Measurements from ENCODE around the gene ANKRD30B. TPM values are rescaled to one million over a fixed set of nuclear protein-coding genes. Genes with fewer than 3 reads are reported as not detected.
"Not testable (repeated sequence)": the region's sequence is repeated elsewhere in the genome, so short reads cannot be mapped to it uniquely, and the experiment has no call there.

ANKRD30B gene
- total RNA-seq, 2 donors from 2014 or later: 0.32 TPM; not detected in 1

DNA sequence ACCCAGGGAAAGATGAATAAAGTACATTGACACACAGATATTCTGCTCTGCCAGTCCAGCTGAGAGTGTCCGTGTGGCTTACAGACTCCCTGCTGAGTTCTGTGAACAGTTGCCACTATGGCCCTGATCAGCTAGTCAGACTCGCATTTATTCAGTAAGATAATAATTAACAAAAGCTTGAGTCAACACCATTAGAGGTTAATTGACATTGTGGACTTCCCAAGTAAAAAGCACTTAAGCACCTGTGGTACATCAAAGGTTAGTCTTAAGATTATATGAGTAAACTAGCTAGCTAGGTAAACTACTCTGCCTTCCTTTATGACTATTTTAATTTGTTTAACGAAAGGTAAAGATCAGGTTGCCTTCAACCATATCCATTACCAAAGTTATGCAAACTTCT lies 33.7 kb downstream of the ANKRD30B start:
- Histone ChIP-seq H3K36me3 (no peaks in the 10 kb centered on the region), H3K4me3 (no peak overlapping the region), H3K27me3 (no peaks in the 10 kb centered on the region), H3K4me1 (no peaks in the 10 kb centered on the region), H3K9ac (ENCODE audit: low read depth in 2 of 2, low read length in 2 of 2) (no peak overlapping the region), H3K9me3 (no peaks in the 10 kb centered on the region), H3K27ac (no peak overlapping the region)
- TF ChIP-seq, protein P1, sequence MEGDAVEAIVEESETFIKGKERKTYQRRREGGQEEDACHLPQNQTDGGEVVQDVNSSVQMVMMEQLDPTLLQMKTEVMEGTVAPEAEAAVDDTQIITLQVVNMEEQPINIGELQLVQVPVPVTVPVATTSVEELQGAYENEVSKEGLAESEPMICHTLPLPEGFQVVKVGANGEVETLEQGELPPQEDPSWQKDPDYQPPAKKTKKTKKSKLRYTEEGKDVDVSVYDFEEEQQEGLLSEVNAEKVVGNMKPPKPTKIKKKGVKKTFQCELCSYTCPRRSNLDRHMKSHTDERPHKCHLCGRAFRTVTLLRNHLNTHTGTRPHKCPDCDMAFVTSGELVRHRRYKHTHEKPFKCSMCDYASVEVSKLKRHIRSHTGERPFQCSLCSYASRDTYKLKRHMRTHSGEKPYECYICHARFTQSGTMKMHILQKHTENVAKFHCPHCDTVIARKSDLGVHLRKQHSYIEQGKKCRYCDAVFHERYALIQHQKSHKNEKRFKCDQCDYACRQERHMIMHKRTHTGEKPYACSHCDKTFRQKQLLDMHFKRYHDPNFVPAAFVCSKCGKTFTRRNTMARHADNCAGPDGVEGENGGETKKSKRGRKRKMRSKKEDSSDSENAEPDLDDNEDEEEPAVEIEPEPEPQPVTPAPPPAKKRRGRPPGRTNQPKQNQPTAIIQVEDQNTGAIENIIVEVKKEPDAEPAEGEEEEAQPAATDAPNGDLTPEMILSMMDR (IDR thresholded peaks at IDR 0.05): no peak
- DNase-seq: no peak
- intact Hi-C loops (cut with DNase I): no loop called here

DNA sequence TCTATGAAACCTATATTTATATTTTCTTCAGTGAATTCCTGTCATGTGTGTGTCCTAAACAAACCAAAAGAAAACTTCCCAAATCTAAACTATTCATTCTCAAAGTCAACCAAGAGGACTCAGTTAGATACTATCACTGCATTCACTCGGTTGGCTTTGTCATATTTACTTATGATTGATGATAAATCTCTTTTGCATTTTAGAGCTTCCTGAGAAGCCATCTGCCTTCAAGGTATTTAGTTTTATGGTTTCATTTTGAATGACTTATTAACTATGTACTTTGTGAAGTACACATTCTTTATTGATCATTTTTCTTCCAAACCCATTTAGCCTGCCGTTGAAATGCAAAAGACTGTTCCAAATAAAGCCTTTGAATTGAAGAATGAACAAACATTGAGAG lies 36.2 kb downstream of the ANKRD30B start:
- H3K27me3 ChIP-seq: no peaks in the 10 kb centered on the region
- H3K27ac ChIP-seq: no peak overlapping the region
- DNase-seq: no peak
- H3K36me3 ChIP-seq: no peaks in the 10 kb centered on the region
- H3K4me3 ChIP-seq: no peak overlapping the region
- H3K9ac ChIP-seq (ENCODE audit: low read depth in 2 of 2, low read length in 2 of 2): no peak overlapping the region
- H3K4me1 ChIP-seq: no peaks in the 10 kb centered on the region
- H3K9me3 ChIP-seq: no peaks in the 10 kb centered on the region
- intact Hi-C loops (cut with DNase I): no loop called here
- TF ChIP-seq, protein P1 (IDR thresholded peaks at IDR 0.05): no peak

DNA sequence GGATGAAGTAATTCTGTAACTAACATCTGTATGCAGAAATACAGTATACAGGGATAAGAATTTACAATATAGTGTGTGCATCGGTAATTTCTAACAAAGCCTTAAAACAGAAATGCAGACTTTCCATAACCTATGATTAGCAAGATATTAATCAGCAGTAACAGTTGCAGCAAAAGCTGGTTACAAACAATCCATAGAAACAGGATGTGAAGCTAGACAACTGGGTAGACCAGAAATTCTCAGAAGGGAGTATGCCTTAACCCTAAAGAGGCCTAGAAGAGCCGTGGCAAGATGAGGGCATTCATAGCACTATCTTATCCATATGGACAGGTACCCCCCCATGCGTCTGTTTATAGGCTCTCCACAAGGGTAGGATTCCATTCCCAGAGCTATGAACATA lies 48.9 kb downstream of the ANKRD30B start:
- intact Hi-C loops (cut with DNase I); H3K4me1 ChIP-seq; H3K9ac ChIP-seq (ENCODE audit: low read depth in 2 of 2, low read length in 2 of 2): not testable (repeated sequence)

DNA sequence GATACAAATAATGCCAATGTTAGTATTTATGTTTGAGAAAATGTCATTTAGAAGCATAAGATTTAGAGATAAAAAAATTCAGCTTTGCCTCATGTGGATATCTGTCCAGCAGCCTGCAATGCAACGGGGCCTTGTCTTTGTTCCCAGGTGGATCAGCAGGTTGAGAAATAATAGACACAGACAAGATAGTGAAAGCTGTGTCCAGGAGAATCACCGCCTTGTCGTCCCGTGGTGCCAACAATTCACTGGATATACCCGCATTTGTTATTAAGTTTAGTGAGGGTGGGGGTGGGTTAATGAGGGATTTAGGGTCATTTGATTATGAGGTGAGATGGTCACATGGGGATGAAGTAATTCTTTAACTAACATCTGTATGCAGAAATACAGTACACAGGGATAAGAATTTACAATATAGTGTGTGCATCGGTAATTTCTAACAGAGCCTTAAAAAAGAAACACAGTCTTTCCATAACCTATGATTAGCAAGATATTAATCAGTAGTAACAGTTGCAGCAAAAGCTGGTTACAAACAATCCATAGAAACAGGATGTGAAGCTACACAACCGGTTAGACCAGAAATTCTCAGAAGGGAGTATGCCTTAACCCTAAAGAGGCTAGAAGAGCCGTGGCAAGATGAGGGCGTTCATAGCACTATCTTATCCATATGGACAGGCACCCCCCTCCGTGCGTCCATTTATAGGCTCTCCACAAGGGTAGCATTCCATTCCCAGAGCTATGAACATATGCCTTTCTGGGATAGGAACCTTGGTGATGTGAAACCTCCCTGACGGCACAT lies 50.2 kb downstream of the ANKRD30B start:
- DNase-seq; H3K9ac ChIP-seq (ENCODE audit: low read depth in 2 of 2, low read length in 2 of 2); H3K4me3 ChIP-seq; H3K9me3 ChIP-seq; H3K27me3 ChIP-seq; intact Hi-C loops (cut with DNase I); H3K27ac ChIP-seq; H3K4me1 ChIP-seq; H3K36me3 ChIP-seq: not testable (repeated sequence)

More for the DNA sequence above, 48.9 kb downstream of the ANKRD30B start:
- not testable (repeated sequence) for H3K27ac ChIP-seq, DNase-seq, H3K9me3 ChIP-seq, H3K27me3 ChIP-seq, H3K36me3 ChIP-seq, H3K4me3 ChIP-seq

DNA sequence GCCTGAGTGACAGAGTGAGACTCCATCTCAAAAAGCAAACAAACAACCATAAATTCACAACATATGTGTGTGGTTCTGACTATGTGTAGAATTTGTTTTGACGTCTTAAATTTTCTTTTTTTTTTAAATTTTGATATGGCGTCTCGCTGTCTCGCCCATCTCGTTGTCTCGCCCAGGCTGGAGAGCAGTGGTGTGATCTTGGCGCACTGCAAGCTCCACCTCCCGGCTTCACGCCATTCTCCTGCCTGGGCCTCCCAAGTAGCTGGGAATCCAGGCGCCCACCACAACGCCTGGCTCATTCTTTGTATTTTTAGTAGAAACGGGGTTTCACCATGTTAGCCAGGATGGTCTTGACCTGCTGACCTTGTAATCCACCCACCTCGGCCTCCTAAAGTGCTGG lies 63.1 kb downstream of the ANKRD30B start:
- intact Hi-C loops (cut with DNase I): not testable (repeated sequence)

DNA sequence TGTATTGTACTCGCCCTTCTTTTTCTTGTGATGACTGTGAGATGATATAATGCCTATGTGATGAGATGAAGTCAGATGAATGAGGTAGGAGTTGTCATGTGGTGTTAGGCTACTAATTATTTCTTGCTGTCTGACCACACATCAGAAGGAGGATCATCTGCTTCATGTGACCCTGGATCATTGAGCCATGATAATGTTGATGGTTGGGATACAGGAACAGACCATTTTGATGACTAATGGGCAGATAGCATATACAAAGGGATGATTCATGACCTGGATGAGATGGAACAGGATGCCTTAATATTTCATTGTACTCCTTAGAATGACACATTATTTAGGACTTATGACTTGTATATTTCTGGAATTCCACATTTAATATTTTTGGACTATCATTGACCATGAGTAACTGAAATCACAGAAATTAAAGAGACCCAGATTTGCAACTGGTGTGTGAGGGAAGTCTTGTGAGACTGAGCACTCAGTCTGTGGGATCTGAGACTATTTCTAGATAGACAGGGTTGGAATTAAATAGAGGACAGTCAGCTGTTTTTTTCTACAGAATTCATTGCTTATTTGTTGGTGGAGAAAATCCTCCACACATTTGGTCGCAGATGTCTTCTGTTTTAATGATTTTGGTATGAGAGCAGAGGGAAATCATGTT lies 79.1 kb downstream of the ANKRD30B start:
- H3K27me3 ChIP-seq; H3K36me3 ChIP-seq; DNase-seq; intact Hi-C loops (cut with DNase I); H3K4me3 ChIP-seq; H3K9me3 ChIP-seq; H3K27ac ChIP-seq; H3K4me1 ChIP-seq; H3K9ac ChIP-seq (ENCODE audit: low read depth in 2 of 2, low read length in 2 of 2): not testable (repeated sequence)

More for the DNA sequence above, 63.1 kb downstream of the ANKRD30B start:
- not testable (repeated sequence) for DNase-seq; H3K27me3 ChIP-seq; H3K27ac ChIP-seq; H3K4me3 ChIP-seq; H3K9ac ChIP-seq (ENCODE audit: low read depth in 2 of 2, low read length in 2 of 2); H3K36me3 ChIP-seq; H3K4me1 ChIP-seq; H3K9me3 ChIP-seq

DNA sequence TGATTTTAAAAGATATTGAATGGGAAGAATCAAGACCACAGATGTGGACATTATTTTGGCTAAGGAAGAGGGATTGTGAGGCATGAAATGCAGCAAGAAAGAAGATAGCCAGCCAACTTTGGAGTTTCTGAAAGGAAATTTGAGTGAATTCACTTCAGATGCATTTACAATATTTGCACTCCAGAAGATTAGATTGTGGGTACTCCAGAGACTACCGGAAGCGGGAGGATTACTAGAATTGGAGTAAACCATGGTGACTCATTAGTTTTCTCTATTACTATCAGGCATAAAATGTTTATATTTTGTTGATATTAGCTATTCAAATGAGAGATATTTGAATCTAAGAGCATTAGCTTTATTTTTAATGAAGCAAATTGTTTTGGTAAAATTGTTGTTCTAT lies 93.6 kb downstream of the ANKRD30B start:
- H3K9me3 ChIP-seq; DNase-seq; intact Hi-C loops (cut with DNase I); H3K27ac ChIP-seq; H3K4me3 ChIP-seq; H3K27me3 ChIP-seq; H3K9ac ChIP-seq (ENCODE audit: low read depth in 2 of 2, low read length in 2 of 2); H3K4me1 ChIP-seq; H3K36me3 ChIP-seq: not testable (repeated sequence)

DNA sequence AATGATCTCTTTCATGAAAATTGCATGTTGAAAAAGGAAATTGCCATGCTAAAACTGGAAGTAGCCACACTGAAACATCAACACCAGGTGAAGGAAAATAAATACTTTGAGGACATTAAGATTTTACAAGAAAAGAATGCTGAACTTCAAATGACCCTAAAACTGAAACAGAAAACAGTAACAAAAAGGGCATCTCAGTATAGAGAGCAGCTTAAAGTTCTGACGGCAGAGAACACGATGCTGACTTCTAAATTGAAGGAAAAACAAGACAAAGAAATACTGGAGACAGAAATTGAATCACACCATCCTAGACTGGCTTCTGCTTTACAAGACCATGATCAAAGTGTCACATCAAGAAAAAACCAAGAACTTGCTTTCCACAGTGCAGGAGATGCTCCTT lies 103.6 kb downstream of the ANKRD30B start:
- H3K9ac ChIP-seq (ENCODE audit: low read depth in 2 of 2, low read length in 2 of 2); H3K27me3 ChIP-seq; H3K4me1 ChIP-seq; H3K36me3 ChIP-seq; intact Hi-C loops (cut with DNase I); H3K27ac ChIP-seq; H3K9me3 ChIP-seq; H3K4me3 ChIP-seq; DNase-seq: not testable (repeated sequence)

DNA sequence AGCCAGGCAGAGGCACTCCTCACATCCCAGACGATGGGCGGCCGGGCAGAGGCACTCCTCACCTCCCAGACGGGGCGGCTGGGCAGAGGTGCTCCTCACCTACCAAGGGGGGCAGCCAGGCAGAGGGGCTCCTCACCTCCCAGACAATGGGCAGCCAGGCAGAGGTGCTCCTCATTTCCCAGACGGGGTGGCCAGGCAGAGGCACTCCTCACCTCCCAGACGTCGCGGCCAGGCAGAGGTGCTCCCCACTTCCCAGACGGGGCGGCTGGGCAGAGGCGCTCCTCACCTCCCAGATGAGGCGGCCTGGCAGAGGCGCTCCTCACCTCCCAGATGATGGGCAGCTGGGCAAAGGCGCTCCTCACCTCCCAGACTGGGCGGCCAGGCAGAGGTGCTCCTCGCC lies 107.7 kb downstream of the ANKRD30B start:
- H3K27ac ChIP-seq; H3K27me3 ChIP-seq; H3K9me3 ChIP-seq; H3K9ac ChIP-seq (ENCODE audit: low read depth in 2 of 2, low read length in 2 of 2); H3K36me3 ChIP-seq; DNase-seq; H3K4me3 ChIP-seq; intact Hi-C loops (cut with DNase I); H3K4me1 ChIP-seq: not testable (repeated sequence)

DNA sequence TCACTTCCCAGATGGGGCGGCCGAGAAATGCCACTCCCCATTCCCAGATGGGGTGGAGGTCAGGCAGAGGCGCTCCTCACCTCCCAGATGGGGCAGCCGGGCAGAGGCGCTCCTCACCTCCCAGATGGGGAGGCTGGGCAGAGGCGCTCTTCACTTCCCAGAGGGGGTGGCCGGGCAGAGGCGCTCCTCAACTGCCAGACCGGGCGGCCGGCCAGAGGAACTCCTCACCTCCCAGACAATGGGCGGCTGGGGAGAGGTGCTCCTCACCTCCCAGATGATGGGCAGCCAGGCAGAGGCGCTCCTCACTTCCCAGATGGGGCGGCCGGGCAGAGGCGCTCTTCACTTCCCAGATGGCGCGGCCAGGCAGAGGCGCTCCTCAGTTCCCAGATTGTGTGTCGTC lies 108.3 kb downstream of the ANKRD30B start:
- DNase-seq; H3K9me3 ChIP-seq; H3K27me3 ChIP-seq; intact Hi-C loops (cut with DNase I); H3K27ac ChIP-seq; H3K4me1 ChIP-seq; H3K9ac ChIP-seq (ENCODE audit: low read depth in 2 of 2, low read length in 2 of 2); H3K36me3 ChIP-seq; H3K4me3 ChIP-seq: not testable (repeated sequence)

DNA sequence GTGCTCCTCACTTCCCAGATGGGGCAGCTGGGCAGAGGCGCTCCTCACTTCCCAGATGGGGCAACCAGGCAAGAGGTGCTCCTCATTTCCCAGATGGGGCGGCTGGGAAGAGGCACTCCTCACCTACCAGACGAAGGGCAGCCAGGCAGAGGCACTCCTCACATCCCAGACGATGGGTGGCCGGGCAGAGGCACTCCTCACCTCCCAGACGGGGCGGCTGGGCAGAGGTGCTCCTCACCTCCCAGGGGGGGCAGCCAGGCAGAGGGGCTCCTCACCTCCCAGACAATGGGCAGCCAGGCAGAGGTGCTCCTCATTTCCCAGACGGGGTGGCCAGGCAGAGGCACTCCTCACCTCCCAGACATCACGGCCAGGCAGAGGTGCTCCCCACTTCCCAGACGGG lies 110.5 kb downstream of the ANKRD30B start:
- H3K4me1 ChIP-seq; H3K36me3 ChIP-seq; H3K27ac ChIP-seq; H3K9me3 ChIP-seq; H3K9ac ChIP-seq (ENCODE audit: low read depth in 2 of 2, low read length in 2 of 2); H3K4me3 ChIP-seq; H3K27me3 ChIP-seq; DNase-seq; intact Hi-C loops (cut with DNase I): not testable (repeated sequence)

DNA sequence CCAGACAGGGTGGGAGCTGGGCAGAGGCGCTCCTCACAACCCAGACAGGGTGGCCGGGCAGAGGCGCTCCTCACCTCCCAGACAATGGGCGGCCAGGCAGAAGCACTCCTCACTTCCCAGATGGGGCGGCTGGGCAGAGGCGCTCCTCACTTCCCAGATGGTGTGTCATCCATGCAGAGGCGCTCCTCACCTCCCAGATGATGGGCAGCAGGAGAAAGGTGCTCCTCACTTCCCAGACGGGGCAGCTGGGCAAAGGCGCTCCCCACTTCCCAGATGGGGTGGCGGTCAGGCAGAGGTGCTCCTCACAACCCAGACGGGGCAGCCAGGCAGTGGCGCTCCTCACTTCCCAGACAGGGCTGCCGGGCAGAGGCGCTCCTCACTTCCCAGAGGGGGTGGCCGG lies 112.0 kb downstream of the ANKRD30B start:
- H3K36me3 ChIP-seq; H3K9me3 ChIP-seq; DNase-seq; H3K4me1 ChIP-seq; H3K27me3 ChIP-seq; H3K4me3 ChIP-seq; H3K9ac ChIP-seq (ENCODE audit: low read depth in 2 of 2, low read length in 2 of 2); H3K27ac ChIP-seq; intact Hi-C loops (cut with DNase I): not testable (repeated sequence)

Data from colonic mucosa (tissue), 4 donors.